ENCODE data around the gene TBX4. TPM values are rescaled to one million over a fixed set of nuclear protein-coding genes. Genes with fewer than 3 reads are reported as not detected.
A peak's percentile ranks its signal among the peaks of the same experiment; 100 is the strongest.
"Not testable (repeated sequence)": the region's sequence is repeated elsewhere in the genome, so short reads cannot be mapped to it uniquely, and the experiment has no call there.

TBX4 gene
- total RNA-seq, 1 donor from 2014 or later = 23.4 TPM

- no peak for DNase-seq (ENCODE audit: low spot score)
Observed at GRCh38 chr17:61427567-61427966, 24.7 kb upstream of the TBX4 start.

GRCh38 chr17:61429274-61429673 is 22.9 kb upstream of the TBX4 start:
- no peak for DNase-seq (ENCODE audit: low spot score)

GRCh38 chr17:61429831-61430230 is 22.4 kb upstream of the TBX4 start:
- not testable (repeated sequence) for DNase-seq (ENCODE audit: low spot score)

GRCh38 chr17:61431594-61432311 is 20.5 kb upstream of the TBX4 start:
- DNase-seq (ENCODE audit: low spot score) = no peak

- DNase-seq (ENCODE audit: low spot score) = no peak
Observed at GRCh38 chr17:61436273-61436672, 15.9 kb upstream of the TBX4 start.

GRCh38 chr17:61436995-61437704 is 15.1 kb upstream of the TBX4 start:
- no peak for DNase-seq (ENCODE audit: low spot score)

- DNase-seq (ENCODE audit: low spot score) = no peak
Observed at GRCh38 chr17:61440697-61441096, 11.5 kb upstream of the TBX4 start.

GRCh38 chr17:61441507-61441906 is 10.7 kb upstream of the TBX4 start:
- not testable (repeated sequence) for DNase-seq (ENCODE audit: low spot score)

GRCh38 chr17:61442136-61442775 is 10.0 kb upstream of the TBX4 start:
- no peak for DNase-seq (ENCODE audit: low spot score)

- no peak for DNase-seq (ENCODE audit: low spot score)
Observed at GRCh38 chr17:61442878-61443474, 9.2 kb upstream of the TBX4 start.

GRCh38 chr17:61443475-61443882 is 8.7 kb upstream of the TBX4 start:
- peak; percentile 66 for DNase-seq (ENCODE audit: low spot score)

- no peak for DNase-seq (ENCODE audit: low spot score)
Observed at GRCh38 chr17:61444075-61444474, 8.1 kb upstream of the TBX4 start.

- no peak for DNase-seq (ENCODE audit: low spot score)
Observed at GRCh38 chr17:61444831-61445230, 7.4 kb upstream of the TBX4 start.

- DNase-seq (ENCODE audit: low spot score) = no peak
Observed at GRCh38 chr17:61447358-61447757, 4.9 kb upstream of the TBX4 start.

GRCh38 chr17:61448042-61448441 is 4.2 kb upstream of the TBX4 start:
- no peak for DNase-seq (ENCODE audit: low spot score)

- not testable (repeated sequence) for DNase-seq (ENCODE audit: low spot score)
Observed at GRCh38 chr17:61449140-61449539, 3.1 kb upstream of the TBX4 start.

GRCh38 chr17:61449707-61450640 is 2.2 kb upstream of the TBX4 start:
- DNase-seq (ENCODE audit: low spot score) = no peak

- no peak for DNase-seq (ENCODE audit: low spot score)
Observed at GRCh38 chr17:61450641-61451537, 1.3 kb upstream of the TBX4 start.

GRCh38 chr17:61451538-61452300 is 503 bp upstream of the TBX4 start:
- peak; percentile 71 for DNase-seq (ENCODE audit: low spot score)
